K562 (cell line): ENCODE measurements around the gene CHD6. TPM values are rescaled to one million over a fixed set of nuclear protein-coding genes. Genes with fewer than 3 reads are reported as not detected.

ENCODE experiments used
- ATAC-seq: fragments of 200-7000 bp; cut with Tn5 transposase; 3 replicates; pipeline ENCODE4 v1.9.1; 2020; ENCODE audit warnings: moderate library complexity
- BruUV-seq: library from RNA; stranded (reverse); fragments of 400-500 nt; replicated peaks from 2 replicates; lab custom pipeline; 2021; lab: Mats Ljungman, UMichigan
- CTCF ChIA-PET: fragments of 300-600 bp; formaldehyde crosslinking; extraction: SDS; loops from one replicate; lab custom pipeline; 2021; ENCODE audit warnings: low intra/inter-chr PET ratio; lab: Yijun Ruan, JAX
- POLR2A ChIA-PET: fragments of 300-600, 350-650 bp; sonication (Branson Sonifier 250); formaldehyde crosslinking; extraction: SDS; loops from one replicate; lab custom pipeline; 2021; ENCODE audit warnings: antibody characterized with exemption, inconsistent platforms; lab: Yijun Ruan, JAX
- DNase-seq, 4 experiments: peaks; one replicate each; pipeline versions ENCODE4 v3.0.0 to v3.0.0-alpha.2; 2011 to 2018; ENCODE audit warnings: low spot score in 3 of 4, mixed read lengths in 3 of 4; ENCODE audit errors: extremely low read depth in 1 of 4
- FAIRE-seq: peaks from 2 replicates; lab custom pipeline; 2011; peaks lifted over from hg19 to GRCh38; lab: Jason Lieb, UNC
- H2AFZ ChIP-seq: 2 replicates; pipeline ENCODE4 v1.6.0; 2011; ENCODE audit warnings: low read depth, low read length, control low read depth, inconsistent platforms
- H3K27ac ChIP-seq: fragments of 200-600 bp; 3 replicates; pipeline ENCODE4 v1.8.0; 2011; ENCODE audit warnings: low read depth, mild to moderate bottlenecking, control low read depth, inconsistent platforms, low read length, moderate library complexity, mixed read lengths; ENCODE audit errors: extremely low read depth
- H3K27me3 ChIP-seq, 2 experiments: fragments of 300-600 bp in 1 of 2; 2 replicates in 1 of 2; 3 replicates in 1 of 2; pipeline versions ENCODE4 v1.6.0 to v1.8.0; 2011; ENCODE audit warnings: inconsistent platforms in 2 of 2, low read length in 2 of 2, mild to moderate bottlenecking in 1 of 2, mixed read lengths in 1 of 2, moderate library complexity in 1 of 2; ENCODE audit not compliant: control insufficient read depth in 2 of 2, insufficient read depth in 2 of 2
- H3K36me3 ChIP-seq: fragments of 300-600 bp; 3 replicates; pipeline ENCODE4 v1.8.0; 2011; ENCODE audit warnings: mild to moderate bottlenecking, low read length, inconsistent platforms; ENCODE audit not compliant: control insufficient read depth, insufficient read depth
- H3K4me1 ChIP-seq, 2 experiments: fragments of 200-600 bp in 1 of 2; replicated peaks in 1 of 2; 2 replicates in 1 of 2; 3 replicates in 1 of 2; pipeline versions ENCODE4 v1.5.1 to v1.8.0; 2011; ENCODE audit warnings: inconsistent platforms in 2 of 2, low read length in 2 of 2, mild to moderate bottlenecking in 1 of 2, mixed read lengths in 1 of 2, moderate library complexity in 1 of 2; ENCODE audit not compliant: control insufficient read depth in 2 of 2, insufficient read depth in 2 of 2
- H3K4me2 ChIP-seq: 2 replicates; pipeline ENCODE4 v1.6.1; 2011; ENCODE audit warnings: low read length, control low read depth, inconsistent platforms, mixed read lengths; ENCODE audit not compliant: insufficient read depth
- H3K4me3 ChIP-seq: fragments of 200-600 bp; sonication (generic), shearing (Covaris generic); 2 replicates; pipeline ENCODE4 v1.5.1; 2016; ENCODE audit warnings: control low read depth, inconsistent platforms
- H3K79me2 ChIP-seq: fragments of 200-600 bp; 3 replicates; pipeline ENCODE4 v1.8.0; 2011; ENCODE audit warnings: low read length, inconsistent platforms; ENCODE audit not compliant: control insufficient read depth, insufficient read depth
- H3K9ac ChIP-seq, 2 experiments: 2 replicates each; pipeline versions ENCODE4 v1.6.0 to v1.6.1; 2011; ENCODE audit warnings: low read depth in 2 of 2, low read length in 2 of 2, control low read depth in 1 of 2, inconsistent platforms in 1 of 2, mild to moderate bottlenecking in 1 of 2, mixed read lengths in 1 of 2; ENCODE audit not compliant: insufficient read depth in 1 of 2
- H3K9me1 ChIP-seq: one replicate; pipeline ENCODE4 v1.6.0; 2011; ENCODE audit warnings: inconsistent platforms, mild to moderate bottlenecking, low read length, moderate library complexity; ENCODE audit not compliant: control insufficient read depth, insufficient read depth
- H3K9me3 ChIP-seq: replicated peaks from 2 replicates; pipeline ENCODE4 v1.5.1; 2011; ENCODE audit warnings: low read depth, low read length, inconsistent platforms; ENCODE audit not compliant: control insufficient read depth, insufficient read depth
- H4K20me1 ChIP-seq: replicated peaks from 2 replicates; pipeline ENCODE4 v1.6.1; 2011; ENCODE audit warnings: low read length, inconsistent platforms, mixed read lengths; ENCODE audit not compliant: control insufficient read depth, insufficient read depth
- CTBP1 ChIP-seq: fragments of 450-650 bp; IDR thresholded peaks from 2 replicates; pipeline ENCODE4 v1.6.1; 2016; ENCODE audit warnings: borderline replicate concordance
- HNRNPL ChIP-seq: fragments of 200-400 bp; formaldehyde crosslinking; IDR thresholded peaks from 2 replicates; pipeline ENCODE4 v1.6.1; 2017; ENCODE audit warnings: low read depth, mild to moderate bottlenecking, low read length
- MAZ ChIP-seq, 2 experiments: fragments of 450-650 bp in 1 of 2; sonication (generic) in 1 of 2; formaldehyde crosslinking; IDR thresholded peaks in 1 of 2; conservative IDR thresholded peaks in 1 of 2; 2 replicates each; pipeline versions ENCODE4 v1.4.0 to v1.5.0; 2020; ENCODE audit warnings: mild to moderate bottlenecking in 1 of 2, missing genetic modification reagents in 1 of 2
- NELFE ChIP-seq: IDR thresholded peaks from 2 replicates; pipeline ENCODE4 v1.6.1; 2011; ENCODE audit warnings: mild to moderate bottlenecking; ENCODE audit not compliant: insufficient read depth, insufficient read length
- RAD21 ChIP-seq, 2 experiments: fragments of 250-450 bp in 1 of 2; fragments of 450-650 bp in 1 of 2; sonication (Bioruptor Pico) in 1 of 2; formaldehyde crosslinking in 1 of 2; IDR thresholded peaks in 1 of 2; conservative IDR thresholded peaks in 1 of 2; 2 replicates each; pipeline versions ENCODE4 v1.4.0 to v1.8.0; 2020 to 2022; ENCODE audit warnings: mild to moderate bottlenecking in 2 of 2, moderate library complexity in 1 of 2
- RFX5 ChIP-seq: IDR thresholded peaks from 2 replicates; pipeline ENCODE4 v1.6.1; 2011; ENCODE audit warnings: low read depth, mild to moderate bottlenecking, improper control_type of control experiment, low read length
- ZNF589 ChIP-seq: fragments of 200-800 bp; sonication (Bioruptor generic); IDR thresholded peaks from 2 replicates; pipeline ENCODE4 v1.6.1; 2016; ENCODE audit warnings: low read depth, missing genetic modification characterization, missing compliant biosample characterization
- ZNF778 ChIP-seq: fragments of 450-650 bp; formaldehyde crosslinking; IDR thresholded peaks from 2 replicates; pipeline ENCODE4 v1.4.0; 2020; ENCODE audit warnings: mild to moderate bottlenecking, moderate library complexity
- ZSCAN29 ChIP-seq: fragments of 450-650 bp; IDR thresholded peaks from 2 replicates; pipeline ENCODE4 v1.6.1; 2017
- WGBS: fragments of 100-300 bp; shearing (Covaris generic); methylation state at CpG from one replicate; pipeline ENCODE4 v1.1.6; 2016; ENCODE audit warnings: low coverage, mixed read lengths; ENCODE audit not compliant: insufficient coverage; ENCODE audit errors: missing lambda C conversion rate; 5-methylcytosine and 5-hydroxymethylcytosine counted together
- in situ Hi-C: fragments of 300-500 bp; cut with MboI; formaldehyde crosslinking; loops from 4 replicates; pipeline ENCODE4 v1.15.0; 2018; ENCODE audit warnings: inconsistent platforms, mixed read lengths
- intact Hi-C: fragments of 100-400 bp; cut with micrococcal nuclease; formaldehyde crosslinking; loops from 2 replicates; pipeline ENCODE4 v1.14.2; 2022
- polyA plus RNA-seq, 8 experiments: library from polyadenylated mRNA; depleted of rRNA in 4 of 8; stranded (reverse) in 5 of 8; unstranded in 3 of 8; fragments of >200 nt; fragmentation: Nextera tagmentation in 2 of 8; fragmentation: Illumina TruSeq in 1 of 8; extraction: Ambion mirVana in 2 of 8; extraction: Trizol in 1 of 8; gene quantifications; 2 replicates each; pipeline versions ENCODE4 v1.2.1 to v1.2.3, GENCODE V29; 2011 to 2014; ENCODE audit warnings: inconsistent platforms in 1 of 8, missing spikeins in 1 of 8
- total RNA-seq, 7 experiments: library from RNA; depleted of rRNA in 6 of 7; stranded (reverse); fragments of >200 nt in 6 of 7; fragmentation: Illumina TruSeq in 2 of 7; extraction: Trizol in 2 of 7; gene quantifications; 2 replicates each; pipeline versions ENCODE4 v1.2.1 to v1.2.3, GENCODE V29; 2011 to 2021; ENCODE audit warnings: low replicate concordance in 1 of 7
- TF ChIP-seq, protein P1 (sequence below): fragments of 250-450 bp; sonication (Bioruptor Pico); IDR thresholded peaks from 2 replicates; pipeline ENCODE4 v1.4.0; 2020; ENCODE audit warnings: borderline replicate concordance

CHD6 gene
- total and polyA plus RNA-seq, 9 of the 15 experiments (the other 6 are each of a cell fraction or from before 2014, with no cell fraction given): 3.9 to 24.2 (median 12.8) TPM

DNA sequence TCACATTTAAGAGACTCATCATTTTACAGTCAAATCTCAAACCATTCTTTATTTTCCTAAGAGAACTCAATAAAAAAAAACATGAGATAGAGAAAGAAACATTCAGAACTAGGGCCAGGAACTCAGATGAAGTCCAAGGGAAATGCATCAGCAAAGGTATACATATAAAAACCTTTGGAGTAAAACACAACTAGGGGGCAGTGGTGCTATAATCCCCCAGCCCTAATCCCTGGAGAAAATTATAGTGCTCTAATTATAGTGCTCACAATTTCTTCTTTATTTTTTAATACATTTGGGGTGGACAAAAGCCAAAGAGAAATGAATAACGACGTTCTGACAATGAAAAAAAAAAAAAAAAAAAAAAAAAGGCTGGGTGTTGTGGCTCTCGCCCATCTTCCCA is 151.0 kb downstream of the CHD6 start (continued):
- TF ChIP-seq RAD21 (CRISPR knock-in tag; conservative IDR thresholded peaks at IDR 0.05 in 1 of 2, IDR thresholded peaks at IDR 0.05 in 1 of 2): 0 out of 4 replicates have a peak, but pooled peaks of 1 of the 2 experiments have one; percentile 17
- no peak for TF ChIP-seq ZNF778
- TF ChIP-seq, all 486 proteins: peak for 2

DNA sequence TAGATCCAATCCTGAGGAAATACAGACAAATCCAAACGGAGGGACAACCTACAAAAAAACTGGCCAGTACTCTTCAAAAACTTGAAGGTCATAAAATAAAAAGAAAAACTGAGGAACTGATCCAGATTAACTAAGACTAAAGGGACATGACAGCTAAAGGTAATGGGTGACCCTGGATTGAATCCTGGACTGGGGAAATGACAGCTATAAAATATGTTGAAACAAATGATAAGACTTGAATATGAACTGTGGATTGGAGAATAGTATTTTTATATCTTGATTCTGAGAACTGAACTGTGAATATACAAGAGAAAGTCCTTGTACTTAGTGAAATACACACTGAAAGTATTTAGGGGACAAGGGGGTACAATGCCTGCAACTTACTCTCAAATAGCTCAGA is 154.6 kb downstream of the CHD6 start:
- no peak overlapping the region for H3K4me2 ChIP-seq
- no peaks in the 10 kb centered on the region for H4K20me1 ChIP-seq
- FAIRE-seq: no peak
- no peak for ATAC-seq
- no TSS peak for BruUV-seq
- H3K27ac ChIP-seq: no peak overlapping the region
- no peak for TF ChIP-seq HNRNPL
- no peak for TF ChIP-seq ZNF589 (CRISPR knock-in tag)
- TF ChIP-seq, protein P1, sequence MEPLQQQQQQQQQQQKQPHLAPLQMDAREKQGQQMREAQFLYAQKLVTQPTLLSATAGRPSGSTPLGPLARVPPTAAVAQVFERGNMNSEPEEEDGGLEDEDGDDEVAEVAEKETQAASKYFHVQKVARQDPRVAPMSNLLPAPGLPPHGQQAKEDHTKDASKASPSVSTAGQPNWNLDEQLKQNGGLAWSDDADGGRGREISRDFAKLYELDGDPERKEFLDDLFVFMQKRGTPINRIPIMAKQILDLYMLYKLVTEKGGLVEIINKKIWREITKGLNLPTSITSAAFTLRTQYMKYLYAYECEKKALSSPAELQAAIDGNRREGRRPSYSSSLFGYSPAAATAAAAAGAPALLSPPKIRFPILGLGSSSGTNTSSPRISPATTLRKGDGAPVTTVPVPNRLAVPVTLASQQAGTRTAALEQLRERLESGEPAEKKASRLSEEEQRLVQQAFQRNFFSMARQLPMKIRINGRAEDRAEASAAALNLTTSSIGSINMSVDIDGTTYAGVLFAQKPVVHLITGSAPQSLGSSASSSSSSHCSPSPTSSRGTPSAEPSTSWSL (CRISPR knock-in tag): no peak
- TF ChIP-seq MAZ (CRISPR knock-in tag; conservative IDR thresholded peaks at IDR 0.05 in 1 of 2, IDR thresholded peaks at IDR 0.05 in 1 of 2): no peak
- no peak for TF ChIP-seq RFX5
- TF ChIP-seq CTBP1: no peak
- no peak for TF ChIP-seq NELFE
- TF ChIP-seq ZSCAN29: no peak
- TF ChIP-seq, all 486 proteins: peak for 0
- no peak for DNase-seq
- 30% methylated on average over 1 of the region's 1 CpG for WGBS
- no peak overlapping the region for H3K9ac ChIP-seq
- intact Hi-C loops: no loop called here
- no peaks in the 10 kb centered on the region for H3K79me2 ChIP-seq
- POLR2A ChIA-PET: interaction anchor here (0.6 to 1.3 kb wide), 2 partner anchors 9 to 374 kb away, joined by 3 read pairs; no protein-coding TSS in a partner anchor
- H3K9me3 ChIP-seq: peaks cover 4% of the 10 kb centered on the region
- H2AFZ ChIP-seq: no peak overlapping the region
- in situ Hi-C loops: no loop called here
- no peak overlapping the region for H3K4me3 ChIP-seq
- no peaks in the 10 kb centered on the region for H3K27me3 ChIP-seq
- H3K36me3 ChIP-seq: peaks cover 7% of the 10 kb centered on the region; the same call in 2 of the 3 replicates
- CTCF ChIA-PET: no interaction called here
- H3K4me1 ChIP-seq: no peaks in the 10 kb centered on the region
- no peaks in the 10 kb centered on the region for H3K9me1 ChIP-seq
